Activated T-cell treated with anti-CD3 and anti-CD28 coated beads, Interleukin-2, amount 50 U/mL, for 1 hour (primary cell): ENCODE results near the gene SSBP2.
A peak's percentile ranks its signal among the peaks of the same experiment; 100 is the strongest.

Experiments used
- DNase-seq: peaks from one replicate; pipeline ENCODE4 v3.0.0-alpha.2; 2020

Gene SSBP2

GRCh38 chr5:81766611-81767010 is 15.7 kb upstream of the SSBP2 start:
- no peak for DNase-seq

GRCh38 chr5:81763294-81763928 is 12.5 kb upstream of the SSBP2 start:
- DNase-seq: no peak

- no peak for DNase-seq
Observed at GRCh38 chr5:81762853-81763252, 12.0 kb upstream of the SSBP2 start.

- no peak for DNase-seq
Observed at GRCh38 chr5:81762401-81762800, 11.5 kb upstream of the SSBP2 start.

DNA sequence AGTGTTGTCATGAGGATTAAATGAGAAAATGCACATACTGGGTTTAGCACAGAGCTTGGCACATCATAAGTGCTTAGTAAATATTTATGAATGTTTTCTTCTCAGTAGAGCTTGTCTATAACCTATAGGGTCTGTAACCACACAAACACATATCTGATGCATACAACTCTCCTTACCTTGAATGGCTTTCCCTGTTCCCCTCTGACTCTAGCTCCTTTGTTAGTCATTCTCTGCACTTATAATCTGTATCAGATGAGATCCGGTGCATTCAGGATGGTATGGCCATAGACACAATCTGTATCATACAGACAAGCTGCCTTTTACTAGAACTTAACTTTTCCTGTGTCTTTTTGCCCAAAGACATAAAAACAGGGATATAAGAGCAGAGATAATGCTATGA is 11.1 kb upstream of the SSBP2 start:
- no peak for DNase-seq

DNA sequence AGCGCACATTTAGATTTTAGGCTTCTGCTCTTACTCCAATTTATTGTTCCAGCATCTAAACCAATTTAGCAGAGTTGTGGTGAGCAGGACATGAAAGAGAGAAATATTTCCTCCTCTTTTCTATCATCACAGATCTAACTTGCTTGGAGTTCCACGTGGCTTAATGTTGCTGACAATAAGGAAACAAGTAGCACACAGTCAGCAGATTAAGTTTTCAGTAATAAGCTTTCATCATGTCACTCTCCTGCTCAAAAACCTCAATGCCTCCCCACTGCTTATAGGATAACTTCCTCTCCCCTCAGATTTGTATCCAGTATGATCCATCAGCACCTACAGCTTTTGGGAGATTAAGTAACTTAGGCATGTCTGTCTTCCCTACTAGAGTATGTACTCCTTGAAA is 10.4 kb upstream of the SSBP2 start:
- no peak for DNase-seq

GRCh38 chr5:81760521-81760920 is 9.6 kb upstream of the SSBP2 start:
- no peak for DNase-seq

DNA sequence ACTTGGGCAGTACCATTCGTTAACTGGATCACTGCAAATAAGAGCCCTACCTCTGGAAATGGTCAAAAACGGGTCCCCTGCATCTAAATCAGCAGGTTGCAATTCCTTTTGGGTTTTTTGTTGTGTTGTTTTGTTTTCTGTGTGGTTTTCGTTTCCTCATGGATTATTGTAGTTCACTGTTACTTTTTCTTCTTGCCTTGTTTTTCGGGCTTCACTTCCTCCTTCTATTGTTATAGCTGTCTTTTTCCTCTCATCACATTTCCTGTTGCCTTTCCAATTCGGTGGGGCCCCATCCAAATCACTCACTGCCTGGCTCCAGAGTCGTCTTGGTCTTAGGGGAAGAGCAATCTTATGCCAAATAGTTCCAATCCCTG is 8.7 kb upstream of the SSBP2 start:
- DNase-seq: no peak

GRCh38 chr5:81757404-81757803 is 6.5 kb upstream of the SSBP2 start:
- no peak for DNase-seq

DNA sequence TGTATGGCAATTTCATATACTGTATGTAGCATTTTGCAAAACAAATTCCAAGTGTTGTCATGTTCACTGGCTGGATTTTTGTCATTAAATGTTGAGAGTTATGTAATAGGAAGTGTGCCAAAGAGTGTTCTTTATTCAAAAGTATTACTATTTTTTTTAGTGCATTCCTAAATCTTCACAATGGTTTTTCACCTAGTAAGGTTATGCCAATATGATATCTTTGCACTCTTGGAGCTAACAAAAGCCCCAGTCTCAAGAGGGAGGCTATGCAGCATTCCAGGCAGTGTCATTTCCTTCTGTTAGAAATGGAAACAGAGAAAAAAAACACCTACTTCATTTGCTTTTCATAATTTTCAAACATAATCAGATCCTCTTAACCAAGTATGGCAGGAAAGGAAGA is 5.1 kb upstream of the SSBP2 start:
- no peak for DNase-seq

DNA sequence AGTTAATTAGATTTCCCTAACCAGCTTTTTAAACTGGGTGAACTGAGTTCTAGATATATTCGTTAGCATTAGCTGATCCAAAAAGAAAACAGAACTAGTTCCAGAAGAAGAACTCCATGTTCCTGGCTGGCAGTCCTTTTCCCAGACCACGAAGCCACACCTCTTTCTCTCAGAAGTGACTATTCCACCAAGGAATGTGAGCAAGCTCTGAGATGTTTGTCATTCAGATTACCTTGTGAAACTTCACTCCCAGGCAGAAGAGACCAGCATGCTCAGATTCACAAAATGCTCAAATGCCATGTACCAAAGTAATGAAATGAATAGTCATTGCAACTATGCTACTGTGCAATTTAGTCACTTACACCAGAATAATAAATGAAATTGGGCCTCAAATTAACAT is 4.4 kb upstream of the SSBP2 start:
- DNase-seq: no peak

- DNase-seq: no peak
Observed at GRCh38 chr5:81754621-81755020, 3.7 kb upstream of the SSBP2 start.

DNA sequence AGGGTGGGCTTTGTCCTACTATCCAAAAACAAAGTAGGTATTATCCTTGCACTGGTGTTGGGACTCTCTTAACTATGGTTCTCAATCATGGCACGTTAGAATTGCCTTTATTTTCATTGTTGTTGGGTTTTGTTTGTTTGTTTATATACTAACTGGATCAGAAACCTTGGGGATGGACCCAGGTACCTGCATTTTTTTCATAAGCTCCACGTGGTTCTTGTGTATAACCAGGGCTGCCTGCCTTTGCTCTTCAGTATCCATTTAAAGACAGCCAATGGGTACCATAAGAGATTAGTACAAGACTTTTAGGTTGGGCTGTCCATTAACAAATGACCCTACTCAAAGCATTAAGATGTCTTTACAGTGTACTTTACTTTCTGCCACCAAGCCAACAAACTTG is 2.5 kb upstream of the SSBP2 start:
- DNase-seq: no peak

DNA sequence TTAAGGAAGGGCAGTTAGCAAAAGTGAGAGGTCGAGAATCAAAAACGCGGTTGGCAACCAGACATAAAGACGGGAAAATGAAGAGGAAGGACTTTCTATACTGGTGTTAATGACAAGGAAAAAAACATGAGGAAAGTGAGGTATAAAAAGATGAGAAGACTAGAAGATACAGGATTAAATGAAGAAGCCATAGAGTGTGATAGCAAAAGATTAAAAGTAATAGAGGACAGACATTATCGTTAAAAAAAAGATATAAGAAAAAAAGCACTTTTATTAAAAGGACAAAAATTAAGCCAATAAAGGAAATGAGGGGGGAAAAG is 1.7 kb upstream of the SSBP2 start:
- DNase-seq: no peak

- no peak for DNase-seq
Observed at GRCh38 chr5:81751836-81752643, 1.1 kb upstream of the SSBP2 start.

DNA sequence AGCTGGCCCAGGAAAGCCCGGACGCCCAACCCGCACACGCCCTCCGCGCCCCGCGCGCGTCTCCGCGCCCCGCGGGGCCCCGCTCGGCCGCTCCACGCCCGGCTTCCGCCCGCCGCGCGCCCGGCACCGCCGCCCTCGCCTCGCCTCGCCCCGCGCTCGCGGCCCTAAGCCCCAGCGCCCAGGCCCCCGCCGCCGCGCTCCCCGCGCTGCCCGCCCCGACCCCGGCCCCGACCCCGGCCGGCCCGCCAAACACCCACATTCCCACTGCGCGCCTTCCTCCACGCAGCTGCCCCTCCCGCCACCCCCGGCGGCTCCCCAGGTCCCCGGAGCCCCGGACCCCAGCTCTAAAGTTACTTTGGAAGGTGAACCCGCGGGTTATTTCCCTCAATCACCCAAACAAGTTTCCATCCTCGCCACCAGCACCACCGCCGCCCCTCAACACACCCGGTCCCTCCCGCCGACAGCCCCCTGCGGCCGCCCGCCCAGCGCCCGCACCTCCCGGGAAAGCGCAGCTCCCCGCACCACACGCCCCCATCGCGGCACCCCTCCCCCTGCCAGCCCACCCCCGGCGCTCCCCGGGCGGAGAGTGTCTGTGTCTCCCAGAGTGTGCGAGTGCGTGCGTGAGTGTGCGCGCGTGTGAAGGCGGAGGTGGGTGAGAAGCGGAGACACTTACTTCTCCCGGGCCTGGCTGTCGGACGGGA is 439 bp downstream of the SSBP2 start:
- DNase-seq: peak; percentile 49

- peak; percentile 60 for DNase-seq
Observed at GRCh38 chr5:81749561-81750307, 1.2 kb downstream of the SSBP2 start.

- DNase-seq: no peak
Observed at GRCh38 chr5:81749192-81749560, 1.7 kb downstream of the SSBP2 start.

DNA sequence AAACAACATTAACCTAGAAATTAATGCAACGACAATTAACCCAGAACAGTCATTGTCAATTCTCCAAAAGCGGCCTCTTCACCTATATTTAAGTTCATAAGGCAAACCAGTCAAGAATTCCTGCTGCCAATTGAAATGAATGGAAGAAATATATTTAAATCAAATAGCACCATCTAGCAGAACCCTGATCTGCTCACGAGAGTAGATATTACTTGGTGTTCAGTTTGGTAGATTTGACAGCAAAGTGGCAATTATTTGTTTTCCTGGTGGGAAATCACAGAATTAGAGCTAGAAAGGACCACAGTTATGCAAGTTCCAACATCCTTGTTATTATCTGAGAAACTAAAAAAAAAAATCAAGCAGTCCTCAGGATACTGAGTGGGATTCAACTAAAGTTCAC is 2.3 kb downstream of the SSBP2 start:
- DNase-seq: no peak

DNA sequence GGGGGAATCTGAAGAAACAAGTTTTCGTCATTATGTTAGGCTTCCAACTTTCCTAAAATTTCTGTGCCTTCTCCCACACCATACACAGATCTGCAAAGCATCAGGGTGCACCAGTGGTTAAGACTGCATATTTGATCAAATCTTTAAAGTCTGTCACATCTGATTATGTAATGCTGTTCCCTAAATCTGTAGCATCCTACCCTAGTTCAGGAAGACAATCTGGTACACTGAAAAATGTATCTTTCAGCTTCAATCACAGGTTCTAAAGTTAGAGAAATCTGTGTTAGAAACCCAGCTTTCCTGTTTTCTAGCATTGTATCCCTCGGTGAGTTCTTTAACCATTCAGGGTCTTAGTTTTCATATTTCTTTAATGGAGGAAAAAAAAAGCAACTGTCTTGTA is 3.9 kb downstream of the SSBP2 start:
- DNase-seq: no peak

DNA sequence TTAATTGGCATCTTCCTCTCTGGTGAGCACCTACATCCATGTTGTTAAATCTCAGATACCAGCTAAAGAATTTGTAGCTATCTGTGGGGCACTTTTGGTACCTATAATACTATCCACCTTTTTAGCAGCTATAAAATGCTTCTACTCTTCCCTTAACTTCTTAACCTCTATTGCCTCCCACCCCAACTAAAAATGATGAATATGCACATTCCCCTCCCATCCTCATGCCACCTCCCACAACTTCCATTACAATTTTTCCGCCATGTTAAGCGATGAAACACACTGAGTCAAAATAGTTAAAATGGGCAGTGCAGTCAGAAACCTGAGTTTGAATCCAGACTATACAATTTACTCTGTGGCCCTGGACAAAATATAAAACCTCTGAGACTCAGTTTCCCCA is 10.1 kb downstream of the SSBP2 start:
- DNase-seq: no peak

GRCh38 chr5:81739291-81739690 is 11.6 kb downstream of the SSBP2 start:
- no peak for DNase-seq

- DNase-seq: no peak
Observed at GRCh38 chr5:81729276-81729675, 21.6 kb downstream of the SSBP2 start.

- DNase-seq: no peak
Observed at GRCh38 chr5:81728301-81728700, 22.6 kb downstream of the SSBP2 start.
